Panc1 (cell line): ENCODE results near the gene GUCY1A2. TPM values are rescaled to one million over a fixed set of nuclear protein-coding genes. Genes with fewer than 3 reads are reported as not detected.

Source experiments
- ATAC-seq: fragments of 200-7000 bp; cut with Tn5 transposase; 2 replicates; pipeline ENCODE4 v1.9.1; 2020; ENCODE audit warnings: mild to moderate bottlenecking, moderate library complexity
- BruUV-seq: library from RNA; stranded (reverse); fragments of 400-500 nt; replicated peaks from 2 replicates; lab custom pipeline; 2021; lab: Mats Ljungman, UMichigan
- CTCF ChIA-PET: fragments of 300-600 bp; sonication (Branson Sonifier 250); formaldehyde crosslinking; loops from one replicate; lab custom pipeline; 2022; ENCODE audit warnings: antibody characterized with exemption; lab: Charles Lee
- POLR2A ChIA-PET: fragments of 300-600 bp; sonication (Branson Sonifier 250); formaldehyde crosslinking; loops from one replicate; lab custom pipeline; 2022; ENCODE audit warnings: antibody characterized with exemption; lab: Charles Lee
- DNase-seq: peaks from one replicate; pipeline ENCODE4 v3.0.0-alpha.2; 2010; ENCODE audit warnings: low read depth, low spot score
- H3K27ac ChIP-seq: 2 replicates; pipeline ENCODE4 v1.5.1; 2011; ENCODE audit warnings: mild to moderate bottlenecking, low read length, inconsistent platforms
- H3K27me3 ChIP-seq: fragments of 200-500 bp; sonication (Bioruptor generic); 2 replicates; pipeline ENCODE4 v1.6.0; 2014; ENCODE audit warnings: low read length, inconsistent platforms; ENCODE audit not compliant: control insufficient read depth, insufficient read depth
- H3K36me3 ChIP-seq: fragments of 200-500 bp; sonication (Bioruptor generic); 2 replicates; pipeline ENCODE4 v1.5.1; 2014; ENCODE audit warnings: inconsistent platforms, mild to moderate bottlenecking, low read length, moderate library complexity; ENCODE audit not compliant: control insufficient read depth, insufficient read depth
- H3K4me1 ChIP-seq: 2 replicates; pipeline ENCODE4 v1.5.1; 2011; ENCODE audit warnings: inconsistent platforms, mild to moderate bottlenecking, low read length, moderate library complexity; ENCODE audit not compliant: control insufficient read depth, insufficient read depth
- H3K4me3 ChIP-seq, 2 experiments: 2 replicates each; pipeline ENCODE4 v1.5.1; 2011 to 2012; ENCODE audit warnings: low read depth in 2 of 2, low read length in 2 of 2, mild to moderate bottlenecking in 2 of 2, inconsistent platforms in 1 of 2, moderate library complexity in 1 of 2
- H3K9me3 ChIP-seq: fragments of 200-500 bp; sonication (Bioruptor generic); 2 replicates; pipeline ENCODE4 v1.5.1; 2014; ENCODE audit warnings: low read depth, mild to moderate bottlenecking, inconsistent platforms, low read length, moderate library complexity; ENCODE audit not compliant: control insufficient read depth, insufficient read depth
- POLR2AphosphoS5 ChIP-seq: IDR thresholded peaks from 2 replicates; pipeline ENCODE4 v1.6.1; 2012; ENCODE audit warnings: mild to moderate bottlenecking, low read depth, low read length, moderate library complexity
- SIN3A ChIP-seq: IDR thresholded peaks from 2 replicates; pipeline ENCODE4 v1.6.1; 2012; ENCODE audit warnings: low read depth, mild to moderate bottlenecking, low read length, moderate library complexity, borderline replicate concordance; ENCODE audit not compliant: insufficient read depth
- TCF7L2 ChIP-seq: IDR thresholded peaks from 2 replicates; pipeline ENCODE4 v1.6.1; 2011; ENCODE audit warnings: mild to moderate bottlenecking, low read depth, low read length, inconsistent platforms
- in situ Hi-C: cut with HindIII; loops from 2 replicates; pipeline ENCODE4 v1.10.0; 2016; ENCODE audit warnings: low sequenced_read_pairs, low pct_unique_long_range_greater_than_20kb
- intact Hi-C: fragments of 100-400 bp; cut with micrococcal nuclease; formaldehyde crosslinking; loops from one replicate; pipeline ENCODE4 v1.10.0; 2022; ENCODE audit not compliant: unreplicated experiment
- total RNA-seq: library from RNA; stranded (reverse); gene quantifications from one replicate; pipeline ENCODE4 v1.2.1, GENCODE V29; 2021; ENCODE audit not compliant: unreplicated experiment
- TF ChIP-seq, protein P1 (sequence below): fragments of 450-650 bp; IDR thresholded peaks from 2 replicates; pipeline ENCODE4 v1.5.1; 2017; ENCODE audit warnings: mild to moderate bottlenecking
- TF ChIP-seq, protein P2 (sequence below), 2 experiments: IDR thresholded peaks; 2 replicates each; pipeline ENCODE4 v1.6.1; 2011 to 2012; ENCODE audit warnings: low read depth in 2 of 2, control low read depth in 1 of 2, low read length in 1 of 2, mild to moderate bottlenecking in 1 of 2, moderate library complexity in 1 of 2; ENCODE audit not compliant: insufficient read depth in 1 of 2

Gene GUCY1A2
- total RNA-seq, 1 experiment from 2014 or later = 1.9 TPM

GRCh38 chr11:106854429-106854828, 163.8 kb downstream of the GUCY1A2 start:
- Histone ChIP-seq H3K27me3 (no peaks in the 10 kb centered on the region), H3K27ac (no peak overlapping the region), H3K4me3 (no peak overlapping the region), H3K4me1 (no peaks in the 10 kb centered on the region), H3K36me3 (no peaks in the 10 kb centered on the region), H3K9me3 (no peaks in the 10 kb centered on the region)
- CTCF ChIA-PET = no interaction called here
- ATAC-seq (no peak), DNase-seq (no peak)
- BruUV-seq = no TSS peak
- in situ Hi-C loops (no loop called here), intact Hi-C loops (no loop called here)
- POLR2A ChIA-PET = no interaction called here
- TF ChIP-seq POLR2AphosphoS5 (no peak), TCF7L2 (no peak)

DNA sequence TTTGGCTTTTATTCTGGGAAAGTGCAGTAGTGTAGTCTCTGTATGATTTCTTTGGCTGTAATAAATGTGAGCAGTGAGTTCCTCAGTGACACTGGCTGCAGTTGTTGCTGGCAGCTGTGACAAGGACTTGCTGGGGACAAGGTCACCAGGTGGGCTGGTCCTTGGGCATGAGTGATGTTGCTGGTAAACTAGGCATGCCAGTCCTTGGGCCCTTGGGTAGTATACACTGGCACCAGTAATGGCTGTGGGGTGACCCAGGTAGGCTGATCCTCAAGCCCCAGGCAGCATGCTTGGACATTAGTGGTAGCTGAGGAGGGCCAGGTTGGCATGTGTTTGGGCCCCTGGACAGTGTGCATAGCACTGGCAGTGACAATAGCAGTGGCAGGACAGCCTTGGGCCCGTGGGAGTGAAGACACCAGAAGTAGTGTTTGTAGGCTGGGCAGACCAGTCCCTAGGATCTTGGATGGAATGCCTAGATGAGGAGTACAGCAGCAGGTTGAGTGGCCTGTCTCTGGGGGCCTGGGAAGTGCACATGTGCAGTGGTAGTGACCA, 164.3 kb downstream of the GUCY1A2 start:
- no peak overlapping the region for H3K4me3 ChIP-seq
- CTCF ChIA-PET = no interaction called here
- DNase-seq (no peak), ATAC-seq (no peak)
- BruUV-seq = no TSS peak
- in situ Hi-C loops = no loop called here
- TF ChIP-seq, protein P1, sequence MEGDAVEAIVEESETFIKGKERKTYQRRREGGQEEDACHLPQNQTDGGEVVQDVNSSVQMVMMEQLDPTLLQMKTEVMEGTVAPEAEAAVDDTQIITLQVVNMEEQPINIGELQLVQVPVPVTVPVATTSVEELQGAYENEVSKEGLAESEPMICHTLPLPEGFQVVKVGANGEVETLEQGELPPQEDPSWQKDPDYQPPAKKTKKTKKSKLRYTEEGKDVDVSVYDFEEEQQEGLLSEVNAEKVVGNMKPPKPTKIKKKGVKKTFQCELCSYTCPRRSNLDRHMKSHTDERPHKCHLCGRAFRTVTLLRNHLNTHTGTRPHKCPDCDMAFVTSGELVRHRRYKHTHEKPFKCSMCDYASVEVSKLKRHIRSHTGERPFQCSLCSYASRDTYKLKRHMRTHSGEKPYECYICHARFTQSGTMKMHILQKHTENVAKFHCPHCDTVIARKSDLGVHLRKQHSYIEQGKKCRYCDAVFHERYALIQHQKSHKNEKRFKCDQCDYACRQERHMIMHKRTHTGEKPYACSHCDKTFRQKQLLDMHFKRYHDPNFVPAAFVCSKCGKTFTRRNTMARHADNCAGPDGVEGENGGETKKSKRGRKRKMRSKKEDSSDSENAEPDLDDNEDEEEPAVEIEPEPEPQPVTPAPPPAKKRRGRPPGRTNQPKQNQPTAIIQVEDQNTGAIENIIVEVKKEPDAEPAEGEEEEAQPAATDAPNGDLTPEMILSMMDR = no peak
- TF ChIP-seq, protein P2, sequence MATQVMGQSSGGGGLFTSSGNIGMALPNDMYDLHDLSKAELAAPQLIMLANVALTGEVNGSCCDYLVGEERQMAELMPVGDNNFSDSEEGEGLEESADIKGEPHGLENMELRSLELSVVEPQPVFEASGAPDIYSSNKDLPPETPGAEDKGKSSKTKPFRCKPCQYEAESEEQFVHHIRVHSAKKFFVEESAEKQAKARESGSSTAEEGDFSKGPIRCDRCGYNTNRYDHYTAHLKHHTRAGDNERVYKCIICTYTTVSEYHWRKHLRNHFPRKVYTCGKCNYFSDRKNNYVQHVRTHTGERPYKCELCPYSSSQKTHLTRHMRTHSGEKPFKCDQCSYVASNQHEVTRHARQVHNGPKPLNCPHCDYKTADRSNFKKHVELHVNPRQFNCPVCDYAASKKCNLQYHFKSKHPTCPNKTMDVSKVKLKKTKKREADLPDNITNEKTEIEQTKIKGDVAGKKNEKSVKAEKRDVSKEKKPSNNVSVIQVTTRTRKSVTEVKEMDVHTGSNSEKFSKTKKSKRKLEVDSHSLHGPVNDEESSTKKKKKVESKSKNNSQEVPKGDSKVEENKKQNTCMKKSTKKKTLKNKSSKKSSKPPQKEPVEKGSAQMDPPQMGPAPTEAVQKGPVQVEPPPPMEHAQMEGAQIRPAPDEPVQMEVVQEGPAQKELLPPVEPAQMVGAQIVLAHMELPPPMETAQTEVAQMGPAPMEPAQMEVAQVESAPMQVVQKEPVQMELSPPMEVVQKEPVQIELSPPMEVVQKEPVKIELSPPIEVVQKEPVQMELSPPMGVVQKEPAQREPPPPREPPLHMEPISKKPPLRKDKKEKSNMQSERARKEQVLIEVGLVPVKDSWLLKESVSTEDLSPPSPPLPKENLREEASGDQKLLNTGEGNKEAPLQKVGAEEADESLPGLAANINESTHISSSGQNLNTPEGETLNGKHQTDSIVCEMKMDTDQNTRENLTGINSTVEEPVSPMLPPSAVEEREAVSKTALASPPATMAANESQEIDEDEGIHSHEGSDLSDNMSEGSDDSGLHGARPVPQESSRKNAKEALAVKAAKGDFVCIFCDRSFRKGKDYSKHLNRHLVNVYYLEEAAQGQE (IDR thresholded peaks at IDR 0.05; ENCODE audit: insufficient read depth in 1 of 2, low read depth in 2 of 2, low read length in 1 of 2) = no peak
- no peak for TF ChIP-seq TCF7L2
- no peak for TF ChIP-seq POLR2AphosphoS5
- TF ChIP-seq SIN3A = no peak
- H3K36me3 ChIP-seq = no peaks in the 10 kb centered on the region
- H3K27me3 ChIP-seq = no peaks in the 10 kb centered on the region
- H3K9me3 ChIP-seq = no peaks in the 10 kb centered on the region
- intact Hi-C loops = no loop called here
- no peak overlapping the region for H3K27ac ChIP-seq
- POLR2A ChIA-PET = no interaction called here
- H3K4me1 ChIP-seq = no peaks in the 10 kb centered on the region

DNA sequence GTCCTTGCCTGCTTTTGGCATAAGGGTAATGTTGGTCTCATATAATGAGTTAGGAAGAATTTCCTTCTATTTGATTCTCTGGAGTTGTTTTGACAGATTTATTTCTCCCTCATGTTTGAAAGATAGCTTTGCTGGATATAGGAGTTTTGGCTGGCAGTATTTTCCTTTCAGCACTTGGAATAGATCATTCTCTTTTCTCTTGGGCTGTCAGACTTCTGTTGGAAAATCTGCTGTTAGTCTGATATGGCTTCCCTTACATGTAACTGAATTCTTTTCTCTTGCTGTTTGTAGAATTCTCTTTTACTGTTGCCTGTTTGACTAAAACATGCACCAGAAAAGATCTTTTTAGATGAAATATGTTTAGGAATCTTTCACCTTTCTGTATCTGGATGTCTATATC, 165.5 kb downstream of the GUCY1A2 start:
- intact Hi-C loops (no loop called here), in situ Hi-C loops (no loop called here)
- Histone ChIP-seq H3K36me3 (no peaks in the 10 kb centered on the region), H3K4me1 (no peaks in the 10 kb centered on the region), H3K27me3 (no peaks in the 10 kb centered on the region), H3K9me3 (no peaks in the 10 kb centered on the region), H3K27ac (no peak overlapping the region), H3K4me3 (no peak overlapping the region)
- ChIA-PET POLR2A (no interaction called here), CTCF (no interaction called here)
- TF ChIP-seq, protein P1 = no peak
- no peak for TF ChIP-seq TCF7L2
- no peak for TF ChIP-seq SIN3A
- TF ChIP-seq, protein P2 (IDR thresholded peaks at IDR 0.05; ENCODE audit: insufficient read depth in 1 of 2, low read depth in 2 of 2, low read length in 1 of 2) = no peak
- no peak for TF ChIP-seq POLR2AphosphoS5
- DNase-seq (no peak), ATAC-seq (no peak)
- no TSS peak for BruUV-seq
